Spleen (tissue), 7 donors: ENCODE results near the gene MINDY4B.

Experiments used
- POLR2A ChIP-seq, 3 donors: fragments of 450-650 bp; IDR thresholded peaks; one replicate each; pipeline ENCODE4 v1.5.1; 2017; ENCODE audit warnings: antibody characterized with exemption in 3 of 3, mild to moderate bottlenecking in 1 of 3
- POLR2AphosphoS5 ChIP-seq, 3 donors: sonication (generic); formaldehyde crosslinking; IDR thresholded peaks; one replicate each; pipeline ENCODE4 v1.5.1; 2017; ENCODE audit warnings: antibody characterized with exemption in 3 of 3
- TF ChIP-seq, protein P1 (sequence below), 11 experiments: fragments of 200-600 bp in 7 of 11; fragments of 450-650 bp in 4 of 11; sonication (generic) in 4 of 11; IDR thresholded peaks in 8 of 11; conservative IDR thresholded peaks in 3 of 11; 1 replicate in 7 of 11; 2 replicates in 4 of 11; pipeline versions ENCODE4 v1.4.0 to v1.8.0; 2016 to 2021; ENCODE audit warnings: antibody characterized with exemption in 11 of 11, inconsistent platforms in 4 of 11, mild to moderate bottlenecking in 1 of 11
- donor health status: DM: no; HTN: no; CAD: no; lungs with moderate emphysema.
- donor health status: DM: no; HTN: no; CAD: no.
- donor health status: DM: no; HTN: no; CAD: no.

DNA sequence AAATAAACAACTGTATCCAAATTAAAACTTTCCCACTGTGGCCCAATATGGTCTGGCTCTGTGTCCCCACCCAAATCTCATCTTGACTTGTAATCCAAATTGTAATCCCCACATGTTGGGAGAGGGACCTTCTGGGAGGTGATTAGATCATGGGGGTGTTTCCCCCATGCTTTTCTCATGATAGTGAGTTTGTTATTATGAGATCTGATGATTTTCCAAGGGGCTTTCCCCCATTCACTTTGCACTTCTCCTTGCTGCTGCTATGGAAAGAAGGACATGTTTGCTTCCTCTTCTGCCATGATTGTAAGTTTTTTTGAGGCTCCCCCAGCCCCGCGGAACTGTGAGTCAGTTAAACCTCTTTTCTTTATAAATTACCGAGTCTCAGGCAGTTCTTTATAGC lies 55.0 kb downstream of the MINDY4B start:
- TF ChIP-seq, protein P1, sequence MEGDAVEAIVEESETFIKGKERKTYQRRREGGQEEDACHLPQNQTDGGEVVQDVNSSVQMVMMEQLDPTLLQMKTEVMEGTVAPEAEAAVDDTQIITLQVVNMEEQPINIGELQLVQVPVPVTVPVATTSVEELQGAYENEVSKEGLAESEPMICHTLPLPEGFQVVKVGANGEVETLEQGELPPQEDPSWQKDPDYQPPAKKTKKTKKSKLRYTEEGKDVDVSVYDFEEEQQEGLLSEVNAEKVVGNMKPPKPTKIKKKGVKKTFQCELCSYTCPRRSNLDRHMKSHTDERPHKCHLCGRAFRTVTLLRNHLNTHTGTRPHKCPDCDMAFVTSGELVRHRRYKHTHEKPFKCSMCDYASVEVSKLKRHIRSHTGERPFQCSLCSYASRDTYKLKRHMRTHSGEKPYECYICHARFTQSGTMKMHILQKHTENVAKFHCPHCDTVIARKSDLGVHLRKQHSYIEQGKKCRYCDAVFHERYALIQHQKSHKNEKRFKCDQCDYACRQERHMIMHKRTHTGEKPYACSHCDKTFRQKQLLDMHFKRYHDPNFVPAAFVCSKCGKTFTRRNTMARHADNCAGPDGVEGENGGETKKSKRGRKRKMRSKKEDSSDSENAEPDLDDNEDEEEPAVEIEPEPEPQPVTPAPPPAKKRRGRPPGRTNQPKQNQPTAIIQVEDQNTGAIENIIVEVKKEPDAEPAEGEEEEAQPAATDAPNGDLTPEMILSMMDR (IDR thresholded peaks at IDR 0.05 in 8 of 11, conservative IDR thresholded peaks at IDR 0.05 in 3 of 11), result no peak
- TF ChIP-seq POLR2A (IDR thresholded peaks at IDR 0.05) (no peak), POLR2AphosphoS5 (IDR thresholded peaks at IDR 0.05) (no peak)
